NT2/D1 (cell line): ENCODE data around the gene TPSB2.
"Not testable (repeated sequence)": the region's sequence is repeated elsewhere in the genome, so short reads cannot be mapped to it uniquely, and the experiment has no call there.

Source experiments
- DNase-seq: peaks from one replicate; pipeline ENCODE4 v3.0.0-alpha.2; 2011; ENCODE audit warnings: low read depth, low spot score
- H3K27me3 ChIP-seq: 2 replicates; pipeline ENCODE4 v1.6.0; 2011; ENCODE audit warnings: mild to moderate bottlenecking; ENCODE audit not compliant: insufficient read length, insufficient read depth
- H3K36me3 ChIP-seq: 2 replicates; pipeline ENCODE4 v1.6.1; 2011; ENCODE audit warnings: mild to moderate bottlenecking, low read length, mixed read lengths; ENCODE audit not compliant: insufficient read depth, insufficient read length
- H3K4me1 ChIP-seq: 2 replicates; pipeline ENCODE4 v1.5.1; 2011; ENCODE audit not compliant: insufficient read depth, insufficient read length
- H3K4me3 ChIP-seq: 2 replicates; pipeline ENCODE4 v1.5.1; 2011; ENCODE audit warnings: low read depth; ENCODE audit not compliant: insufficient read length
- H3K9ac ChIP-seq: 2 replicates; pipeline ENCODE4 v1.6.0; 2011; ENCODE audit warnings: low read depth; ENCODE audit not compliant: insufficient read length
- H3K9me3 ChIP-seq: 2 replicates; pipeline ENCODE4 v1.5.1; 2011; ENCODE audit warnings: mild to moderate bottlenecking, low read length; ENCODE audit not compliant: insufficient read depth
- SUZ12 ChIP-seq: IDR thresholded peaks from 2 replicates; pipeline ENCODE4 v1.6.1; 2011; ENCODE audit not compliant: insufficient read length, insufficient read depth; ENCODE audit errors: extremely low read depth
- YY1 ChIP-seq: IDR thresholded peaks from 2 replicates; pipeline ENCODE4 v1.6.1; 2011; ENCODE audit not compliant: insufficient read length, insufficient read depth
- ZNF274 ChIP-seq: IDR thresholded peaks from 2 replicates; pipeline ENCODE4 v1.6.1; 2011; ENCODE audit warnings: mild to moderate bottlenecking, low read depth, low read length

Gene TPSB2

GRCh38 chr16:1274767-1275166 lies 44.8 kb upstream of the TPSB2 start:
- Histone ChIP-seq H3K27me3 (peaks cover 27% of the 10 kb centered on the region), H3K9ac (no peak overlapping the region), H3K4me3 (no peak overlapping the region), H3K9me3 (no peaks in the 10 kb centered on the region), H3K36me3 (no peaks in the 10 kb centered on the region), H3K4me1 (peaks cover 23% of the 10 kb centered on the region)
- no peak for DNase-seq
- TF ChIP-seq SUZ12 (no peak), ZNF274 (no peak), YY1 (no peak)

GRCh38 chr16:1273816-1274215 lies 43.8 kb upstream of the TPSB2 start:
- no peaks in the 10 kb centered on the region for H3K36me3 ChIP-seq
- H3K27me3 ChIP-seq: peaks cover 20% of the 10 kb centered on the region
- no peak overlapping the region for H3K4me3 ChIP-seq
- H3K9me3 ChIP-seq: no peaks in the 10 kb centered on the region
- no peak for DNase-seq
- no peak overlapping the region for H3K9ac ChIP-seq
- peaks cover 14% of the 10 kb centered on the region for H3K4me1 ChIP-seq
- TF ChIP-seq YY1: no peak
- no peak for TF ChIP-seq SUZ12
- TF ChIP-seq ZNF274: no peak

- Histone ChIP-seq H3K4me1 (peaks cover 6% of the 10 kb centered on the region), H3K9ac (no peak overlapping the region), H3K27me3 (peaks cover 17% of the 10 kb centered on the region), H3K9me3 (no peaks in the 10 kb centered on the region), H3K36me3 (no peaks in the 10 kb centered on the region), H3K4me3 (no peak overlapping the region)
- TF ChIP-seq YY1: no peak
- TF ChIP-seq ZNF274: no peak
- no peak for TF ChIP-seq SUZ12
- DNase-seq: no peak
These were observed 42.6 kb upstream of the TPSB2 start for GRCh38 chr16:1272453-1273198.

GRCh38 chr16:1271724-1272413 lies 41.9 kb upstream of the TPSB2 start:
- not testable (repeated sequence) for H3K9me3 ChIP-seq, DNase-seq

GRCh38 chr16:1271380-1271723 lies 41.4 kb upstream of the TPSB2 start:
- Histone ChIP-seq H3K9ac (no peak overlapping the region), H3K4me1 (no peaks in the 10 kb centered on the region), H3K4me3 (no peak overlapping the region), H3K9me3 (no peaks in the 10 kb centered on the region; the same call in 1 of the 2 replicates), H3K36me3 (no peaks in the 10 kb centered on the region), H3K27me3 (peaks cover 21% of the 10 kb centered on the region)
- no peak for TF ChIP-seq SUZ12
- no peak for DNase-seq

More at GRCh38 chr16:1271724-1272413, 41.9 kb upstream of the TPSB2 start:
- not testable (repeated sequence) for H3K4me3 ChIP-seq, H3K9ac ChIP-seq, H3K36me3 ChIP-seq, H3K4me1 ChIP-seq
- peaks cover 17% of the 10 kb centered on the region for H3K27me3 ChIP-seq

GRCh38 chr16:1269418-1269817 lies 39.4 kb upstream of the TPSB2 start:
- H3K9me3 ChIP-seq, H3K4me3 ChIP-seq, H3K4me1 ChIP-seq, H3K36me3 ChIP-seq, H3K9ac ChIP-seq, DNase-seq: not testable (repeated sequence)
- peaks cover 29% of the 10 kb centered on the region for H3K27me3 ChIP-seq

- TF ChIP-seq SUZ12 (no peak), ZNF274 (no peak), YY1 (no peak)
- Histone ChIP-seq H3K9ac (no peak overlapping the region), H3K4me3 (no peak overlapping the region), H3K9me3 (no peaks in the 10 kb centered on the region; the same call in 1 of the 2 replicates), H3K4me1 (no peaks in the 10 kb centered on the region), H3K27me3 (peaks cover 27% of the 10 kb centered on the region), H3K36me3 (no peaks in the 10 kb centered on the region)
- DNase-seq: no peak
These were observed 35.8 kb upstream of the TPSB2 start for GRCh38 chr16:1265826-1266225.
